ENCODE measurements around the gene ATP5IF1. TPM values are rescaled to one million over a fixed set of nuclear protein-coding genes. Genes with fewer than 3 reads are reported as not detected.

ATP5IF1 gene
- total and polyA plus RNA-seq, 2 of the 13 experiments (the other 11 are each of a cell fraction or from before 2014, with no cell fraction given), result 97.7 to 131 TPM

GRCh38 chr1:28232558-28233263 is 3.2 kb upstream of the ATP5IF1 start, which contains the start of gene DNAJC8 (continued):
- TF ChIP-seq RERE (CRISPR knock-in tag; IDR thresholded peaks at IDR 0.05; ENCODE audit: low read depth) (no peak), NR1H2 (CRISPR knock-in tag; IDR thresholded peaks at IDR 0.05; ENCODE audit: borderline replicate concordance, low read depth) (no peak), CREBL2 (CRISPR knock-in tag; IDR thresholded peaks at IDR 0.05; ENCODE audit: borderline replicate concordance) (peak; percentile 69; the same call in 1 of the 2 replicates), STAT6 (CRISPR knock-in tag; IDR thresholded peaks at IDR 0.05; ENCODE audit: borderline replicate concordance) (no peak), ZBTB21 (CRISPR knock-in tag; IDR thresholded peaks at IDR 0.05) (no peak), ZSCAN12 (CRISPR knock-in tag; IDR thresholded peaks at IDR 0.05) (no peak), THAP8 (CRISPR knock-in tag; IDR thresholded peaks at IDR 0.05; ENCODE audit: borderline replicate concordance) (no peak), ZNF761 (CRISPR knock-in tag; conservative IDR thresholded peaks at IDR 0.05) (no peak), HNRNPK (IDR thresholded peaks at IDR 0.05; ENCODE audit: low read depth, low read length, poor library complexity, severe bottlenecking) (no peak), MIXL1 (CRISPR knock-in tag; IDR thresholded peaks at IDR 0.05) (0 out of 2 replicates have a peak, but pooled peaks have one; percentile 42), ZFP36L1 (CRISPR knock-in tag; IDR thresholded peaks at IDR 0.05) (no peak; the same call in 1 of the 2 replicates), SAP130 (CRISPR knock-in tag; IDR thresholded peaks at IDR 0.05; ENCODE audit: low read depth) (peak; percentile 87), NFRKB (IDR thresholded peaks at IDR 0.05) (no peak), ZNF670 (CRISPR knock-in tag; IDR thresholded peaks at IDR 0.05; ENCODE audit: borderline replicate concordance) (no peak), ZNF564 (CRISPR knock-in tag; IDR thresholded peaks at IDR 0.05) (no peak), CREB1 (IDR thresholded peaks at IDR 0.05) (no peak), CREB1 (CRISPR knock-in tag; IDR thresholded peaks at IDR 0.05) (peak; percentile 80), ARNT2 (CRISPR knock-in tag; IDR thresholded peaks at IDR 0.05; ENCODE audit: low read depth) (no peak), ZBTB1 (CRISPR knock-in tag; IDR thresholded peaks at IDR 0.05; ENCODE audit: borderline replicate concordance) (no peak), ZNF264 (CRISPR knock-in tag; IDR thresholded peaks at IDR 0.05) (no peak), KLF15 (CRISPR knock-in tag; IDR thresholded peaks at IDR 0.05; ENCODE audit: borderline replicate concordance) (no peak), ZNF232 (CRISPR knock-in tag; IDR thresholded peaks at IDR 0.05; ENCODE audit: borderline replicate concordance) (peak; percentile 54; the same call in 1 of the 2 replicates), PPARG (CRISPR knock-in tag; conservative IDR thresholded peaks at IDR 0.05) (no peak)

Measured in HepG2 (cell line).